ENCODE data around the gene TAGLN. TPM values are rescaled to one million over a fixed set of nuclear protein-coding genes. Genes with fewer than 3 reads are reported as not detected.

TAGLN gene
- total RNA-seq, 1 donor from 2014 or later, result 317 TPM

GRCh38 chr11:117255966-117256365 lies 56.8 kb downstream of the TAGLN start:
- intact Hi-C loops (cut with DNase I), result no loop called here
- DNase-seq (ENCODE audit: low spot score), result no peak

GRCh38 chr11:117256573-117256972 lies 57.4 kb downstream of the TAGLN start:
- intact Hi-C loops (cut with DNase I), result no loop called here
- DNase-seq (ENCODE audit: low spot score), result no peak

Other genes starting within 250 kb of the TAGLN start
- gene SIK3, start 100.9 kb upstream of the TAGLN start, total RNA-seq, result 47.4 TPM
- gene PAFAH1B2, start 55.1 kb upstream of the TAGLN start, total RNA-seq, result 68.9 TPM
- 25.3 TPM for gene SIDT2, start 20.6 kb upstream of the TAGLN start, total RNA-seq
- 45.5 TPM for gene PCSK7, start 32.7 kb downstream of the TAGLN start, total RNA-seq
- gene RNF214, start 33.3 kb downstream of the TAGLN start, total RNA-seq, result 27.6 TPM
- gene BACE1-AS, start 92.0 kb downstream of the TAGLN start, total RNA-seq, result 9.2 TPM
- gene BACE1, start 116.9 kb downstream of the TAGLN start, total RNA-seq, result 15.7 TPM
- 9.9 TPM for gene CEP164, start 128.5 kb downstream of the TAGLN start, total RNA-seq

Measured in cardiac septum (tissue), 1 donor.